HG02763 (cell line): ENCODE data around the gene TNFSF12.
A peak's percentile ranks its signal among the peaks of the same experiment; 100 is the strongest.

Source experiments
- ATAC-seq: cut with Tn5 transposase; IDR thresholded peaks from one replicate; pipeline ENCODE4 v1.9.1; 2021; ENCODE audit warnings: mild to moderate bottlenecking, moderate library complexity; ENCODE audit not compliant: unreplicated experiment

TNFSF12 gene

GRCh38 chr17:7563115-7563869 lies 14.4 kb downstream of the TNFSF12 start:
- ATAC-seq, result no peak

- ATAC-seq, result no peak
These were observed 20.7 kb downstream of the TNFSF12 start for GRCh38 chr17:7569571-7569970.

GRCh38 chr17:7570351-7570750 lies 21.5 kb downstream of the TNFSF12 start:
- no peak for ATAC-seq

GRCh38 chr17:7572338-7572587 lies 23.4 kb downstream of the TNFSF12 start:
- peak; percentile 90 for ATAC-seq

- peak; percentile 4 for ATAC-seq
These were observed 23.9 kb downstream of the TNFSF12 start for GRCh38 chr17:7572588-7573323.

GRCh38 chr17:7573324-7574080 lies 24.6 kb downstream of the TNFSF12 start:
- ATAC-seq, result no peak

- ATAC-seq, result no peak
These were observed 25.5 kb downstream of the TNFSF12 start for GRCh38 chr17:7574176-7574953.

- no peak for ATAC-seq
These were observed 26.6 kb downstream of the TNFSF12 start for GRCh38 chr17:7575481-7575883.

- no peak for ATAC-seq
These were observed 27.1 kb downstream of the TNFSF12 start for GRCh38 chr17:7575959-7576358.

GRCh38 chr17:7576432-7576937 lies 27.6 kb downstream of the TNFSF12 start:
- ATAC-seq, result no peak

GRCh38 chr17:7577327-7578199 lies 28.7 kb downstream of the TNFSF12 start:
- ATAC-seq, result no peak

GRCh38 chr17:7579001-7579833 lies 30.4 kb downstream of the TNFSF12 start, which contains the start of gene CD68:
Gene CD68 (plus strand): TSS chr17:7579638. CDS start chr17:7579678, 40 bp downstream.
- no peak for ATAC-seq

- no peak for ATAC-seq
These were observed 31.2 kb downstream of the TNFSF12 start for GRCh38 chr17:7579834-7580603.

- ATAC-seq, result no peak
These were observed 32.0 kb downstream of the TNFSF12 start for GRCh38 chr17:7580604-7581575.

- ATAC-seq, result no peak
These were observed 33.8 kb downstream of the TNFSF12 start for GRCh38 chr17:7582396-7583252.
